HepG2 (cell line): ENCODE measurements around the gene TMEM145. TPM values are rescaled to one million over a fixed set of nuclear protein-coding genes. Genes with fewer than 3 reads are reported as not detected.

Experiments
- DMAP1 ChIP-seq: IDR thresholded peaks from 2 replicates; pipeline ENCODE4 v1.6.1; 2016
- GATAD2A ChIP-seq: IDR thresholded peaks from 2 replicates; pipeline ENCODE4 v1.6.1; 2016
- HOXD1 ChIP-seq: sonication (generic); formaldehyde crosslinking; IDR thresholded peaks from 2 replicates; pipeline ENCODE4 v1.5.0; 2020; ENCODE audit warnings: missing genetic modification reagents
- IKZF1 ChIP-seq: fragments of 450-650 bp; IDR thresholded peaks from 2 replicates; pipeline ENCODE4 v1.7.1; 2016
- ZFY ChIP-seq: sonication (generic); formaldehyde crosslinking; IDR thresholded peaks from 2 replicates; pipeline ENCODE4 v1.4.0; 2020; ENCODE audit warnings: missing genetic modification reagents
- ZNF136 ChIP-seq: sonication (generic); formaldehyde crosslinking; IDR thresholded peaks from 2 replicates; pipeline ENCODE4 v1.8.1; 2022; ENCODE audit warnings: low read depth, mild to moderate bottlenecking, moderate library complexity, missing genetic modification reagents
- ZNF34 ChIP-seq: sonication (generic); formaldehyde crosslinking; IDR thresholded peaks from 2 replicates; pipeline ENCODE4 v1.4.0; 2020; ENCODE audit warnings: mild to moderate bottlenecking, missing genetic modification reagents, borderline replicate concordance
- ZNF343 ChIP-seq: sonication (generic); formaldehyde crosslinking; IDR thresholded peaks from 2 replicates; pipeline ENCODE4 v1.4.0; 2020; ENCODE audit warnings: mild to moderate bottlenecking, missing genetic modification reagents
- ZNF768 ChIP-seq: sonication (generic); formaldehyde crosslinking; IDR thresholded peaks from 2 replicates; pipeline ENCODE4 v1.4.0; 2020; ENCODE audit warnings: missing genetic modification reagents
- polyA plus RNA-seq, 8 experiments: library from polyadenylated mRNA; depleted of rRNA in 3 of 8; stranded (reverse) in 7 of 8; unstranded in 1 of 8; fragments of >200 nt; fragmentation: Illumina TruSeq in 4 of 8; extraction: Trizol in 4 of 8; gene quantifications; 2 replicates each; pipeline versions ENCODE4 v1.2.1 to v1.2.3, GENCODE V29; 2011 to 2016; ENCODE audit warnings: low read depth in 4 of 8, missing spikeins in 1 of 8, mixed read lengths in 1 of 8; ENCODE audit not compliant: insufficient read depth in 1 of 8
- total RNA-seq, 5 experiments: library from RNA; depleted of rRNA; stranded (reverse); fragments of >200 nt; fragmentation: Illumina TruSeq; extraction: Trizol; gene quantifications; 2 replicates each; pipeline ENCODE4 v1.2.3, GENCODE V29; 2016; ENCODE audit warnings: low read depth in 1 of 5
- TF ChIP-seq, protein P1 (sequence below): sonication (generic); formaldehyde crosslinking; IDR thresholded peaks from 2 replicates; pipeline ENCODE4 v1.4.0; 2020; ENCODE audit warnings: mild to moderate bottlenecking, low read depth, missing genetic modification reagents
- TF ChIP-seq, protein P2 (sequence below): sonication (generic); formaldehyde crosslinking; IDR thresholded peaks from 2 replicates; pipeline ENCODE4 v1.9.0; 2021; ENCODE audit warnings: missing genetic modification reagents, borderline replicate concordance
- TF ChIP-seq, protein P3 (sequence below): IDR thresholded peaks from 2 replicates; pipeline ENCODE4 v1.6.1; 2018; ENCODE audit warnings: missing genetic modification reagents
- TF ChIP-seq, protein P4 (sequence below): sonication (generic); formaldehyde crosslinking; IDR thresholded peaks from 2 replicates; pipeline ENCODE4 v1.5.1; 2020; ENCODE audit warnings: mild to moderate bottlenecking, missing genetic modification reagents, moderate library complexity
- TF ChIP-seq, protein P5 (sequence below): sonication (generic); formaldehyde crosslinking; IDR thresholded peaks from 2 replicates; pipeline ENCODE4 v1.9.0; 2022; ENCODE audit warnings: missing genetic modification reagents, mild to moderate bottlenecking, borderline replicate concordance
- TF ChIP-seq, protein P6 (sequence below): sonication (generic); formaldehyde crosslinking; IDR thresholded peaks from 2 replicates; pipeline ENCODE4 v1.4.0; 2020; ENCODE audit warnings: mild to moderate bottlenecking, missing genetic modification reagents

The TMEM145 gene
- total and polyA plus RNA-seq, 2 of the 13 experiments (the other 11 are each of a cell fraction or from before 2014, with no cell fraction given) = 0.07 to 5.1 TPM

DNA sequence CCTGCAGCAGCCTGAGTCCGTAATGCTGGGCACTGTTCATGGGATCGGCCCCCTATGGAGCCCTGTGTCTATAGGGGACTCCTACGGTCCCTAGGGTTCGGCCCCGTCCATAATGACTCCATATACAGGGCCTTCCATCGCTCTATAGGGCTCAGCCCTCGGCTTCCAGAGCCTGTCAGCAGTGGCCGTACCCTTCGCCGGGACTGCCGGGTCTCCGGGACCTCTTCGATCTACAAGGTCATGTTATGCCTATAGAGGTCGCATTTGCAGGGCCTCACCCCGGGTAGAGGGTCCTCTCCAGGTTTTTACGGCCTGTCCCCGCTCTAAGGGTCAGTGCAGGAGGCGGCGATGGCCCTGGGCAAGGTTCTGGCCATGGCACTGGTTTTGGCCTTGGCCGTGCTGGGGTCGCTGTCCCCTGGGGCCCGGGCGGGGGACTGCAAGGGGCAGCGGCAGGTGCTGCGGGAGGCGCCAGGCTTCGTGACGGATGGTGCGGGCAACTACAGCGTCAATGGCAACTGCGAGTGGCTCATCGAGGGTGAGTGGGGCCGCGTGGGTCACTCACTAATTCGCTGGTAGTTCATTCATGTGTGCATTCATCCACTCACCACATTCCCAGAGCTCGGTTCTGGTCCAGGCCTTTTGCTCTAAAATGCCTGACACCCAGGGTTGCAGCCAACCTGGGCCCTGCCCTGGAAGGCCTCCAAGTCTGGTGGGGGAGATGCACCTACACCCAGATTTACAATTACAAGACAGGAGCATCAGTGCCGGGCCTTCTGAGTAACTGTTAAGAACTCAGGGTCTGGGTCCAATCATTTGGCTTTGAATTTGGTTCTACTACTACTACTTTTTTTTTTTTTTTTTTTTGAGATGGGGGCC lies 13.0 kb downstream of the TMEM145 start (continued):
- TF ChIP-seq ZNF136 (CRISPR knock-in tag) (no peak; the same call in 1 of the 2 replicates), DMAP1 (0 out of 2 replicates have a peak, but pooled peaks have one; percentile 12), IKZF1 (no peak), GATAD2A (CRISPR knock-in tag) (0 out of 2 replicates have a peak, but pooled peaks have one; percentile 11), ZFY (peak; percentile 59), ZNF768 (0 out of 2 replicates have a peak, but pooled peaks have one; percentile 24), ZNF34 (0 out of 2 replicates have a peak, but pooled peaks have one; percentile 44), HOXD1 (CRISPR knock-in tag) (0 out of 2 replicates have a peak, but pooled peaks have one; percentile 7), ZNF343 (CRISPR knock-in tag) (0 out of 2 replicates have a peak, but pooled peaks have one; percentile 48)
- TF ChIP-seq, protein P1, sequence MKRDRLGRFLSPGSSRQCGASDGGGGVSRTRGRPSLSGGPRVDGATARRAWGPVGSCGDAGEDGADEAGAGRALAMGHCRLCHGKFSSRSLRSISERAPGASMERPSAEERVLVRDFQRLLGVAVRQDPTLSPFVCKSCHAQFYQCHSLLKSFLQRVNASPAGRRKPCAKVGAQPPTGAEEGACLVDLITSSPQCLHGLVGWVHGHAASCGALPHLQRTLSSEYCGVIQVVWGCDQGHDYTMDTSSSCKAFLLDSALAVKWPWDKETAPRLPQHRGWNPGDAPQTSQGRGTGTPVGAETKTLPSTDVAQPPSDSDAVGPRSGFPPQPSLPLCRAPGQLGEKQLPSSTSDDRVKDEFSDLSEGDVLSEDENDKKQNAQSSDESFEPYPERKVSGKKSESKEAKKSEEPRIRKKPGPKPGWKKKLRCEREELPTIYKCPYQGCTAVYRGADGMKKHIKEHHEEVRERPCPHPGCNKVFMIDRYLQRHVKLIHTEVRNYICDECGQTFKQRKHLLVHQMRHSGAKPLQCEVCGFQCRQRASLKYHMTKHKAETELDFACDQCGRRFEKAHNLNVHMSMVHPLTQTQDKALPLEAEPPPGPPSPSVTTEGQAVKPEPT (CRISPR knock-in tag) = 0 out of 2 replicates have a peak, but pooled peaks have one; percentile 22
- TF ChIP-seq, protein P2, sequence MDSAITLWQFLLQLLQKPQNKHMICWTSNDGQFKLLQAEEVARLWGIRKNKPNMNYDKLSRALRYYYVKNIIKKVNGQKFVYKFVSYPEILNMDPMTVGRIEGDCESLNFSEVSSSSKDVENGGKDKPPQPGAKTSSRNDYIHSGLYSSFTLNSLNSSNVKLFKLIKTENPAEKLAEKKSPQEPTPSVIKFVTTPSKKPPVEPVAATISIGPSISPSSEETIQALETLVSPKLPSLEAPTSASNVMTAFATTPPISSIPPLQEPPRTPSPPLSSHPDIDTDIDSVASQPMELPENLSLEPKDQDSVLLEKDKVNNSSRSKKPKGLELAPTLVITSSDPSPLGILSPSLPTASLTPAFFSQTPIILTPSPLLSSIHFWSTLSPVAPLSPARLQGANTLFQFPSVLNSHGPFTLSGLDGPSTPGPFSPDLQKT (CRISPR knock-in tag) = 0 out of 2 replicates have a peak, but pooled peaks have one; percentile 17
- TF ChIP-seq, protein P3, sequence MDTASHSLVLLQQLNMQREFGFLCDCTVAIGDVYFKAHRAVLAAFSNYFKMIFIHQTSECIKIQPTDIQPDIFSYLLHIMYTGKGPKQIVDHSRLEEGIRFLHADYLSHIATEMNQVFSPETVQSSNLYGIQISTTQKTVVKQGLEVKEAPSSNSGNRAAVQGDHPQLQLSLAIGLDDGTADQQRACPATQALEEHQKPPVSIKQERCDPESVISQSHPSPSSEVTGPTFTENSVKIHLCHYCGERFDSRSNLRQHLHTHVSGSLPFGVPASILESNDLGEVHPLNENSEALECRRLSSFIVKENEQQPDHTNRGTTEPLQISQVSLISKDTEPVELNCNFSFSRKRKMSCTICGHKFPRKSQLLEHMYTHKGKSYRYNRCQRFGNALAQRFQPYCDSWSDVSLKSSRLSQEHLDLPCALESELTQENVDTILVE (CRISPR knock-in tag) = peak; percentile 58; the same call in 1 of the 2 replicates
- TF ChIP-seq, protein P4, sequence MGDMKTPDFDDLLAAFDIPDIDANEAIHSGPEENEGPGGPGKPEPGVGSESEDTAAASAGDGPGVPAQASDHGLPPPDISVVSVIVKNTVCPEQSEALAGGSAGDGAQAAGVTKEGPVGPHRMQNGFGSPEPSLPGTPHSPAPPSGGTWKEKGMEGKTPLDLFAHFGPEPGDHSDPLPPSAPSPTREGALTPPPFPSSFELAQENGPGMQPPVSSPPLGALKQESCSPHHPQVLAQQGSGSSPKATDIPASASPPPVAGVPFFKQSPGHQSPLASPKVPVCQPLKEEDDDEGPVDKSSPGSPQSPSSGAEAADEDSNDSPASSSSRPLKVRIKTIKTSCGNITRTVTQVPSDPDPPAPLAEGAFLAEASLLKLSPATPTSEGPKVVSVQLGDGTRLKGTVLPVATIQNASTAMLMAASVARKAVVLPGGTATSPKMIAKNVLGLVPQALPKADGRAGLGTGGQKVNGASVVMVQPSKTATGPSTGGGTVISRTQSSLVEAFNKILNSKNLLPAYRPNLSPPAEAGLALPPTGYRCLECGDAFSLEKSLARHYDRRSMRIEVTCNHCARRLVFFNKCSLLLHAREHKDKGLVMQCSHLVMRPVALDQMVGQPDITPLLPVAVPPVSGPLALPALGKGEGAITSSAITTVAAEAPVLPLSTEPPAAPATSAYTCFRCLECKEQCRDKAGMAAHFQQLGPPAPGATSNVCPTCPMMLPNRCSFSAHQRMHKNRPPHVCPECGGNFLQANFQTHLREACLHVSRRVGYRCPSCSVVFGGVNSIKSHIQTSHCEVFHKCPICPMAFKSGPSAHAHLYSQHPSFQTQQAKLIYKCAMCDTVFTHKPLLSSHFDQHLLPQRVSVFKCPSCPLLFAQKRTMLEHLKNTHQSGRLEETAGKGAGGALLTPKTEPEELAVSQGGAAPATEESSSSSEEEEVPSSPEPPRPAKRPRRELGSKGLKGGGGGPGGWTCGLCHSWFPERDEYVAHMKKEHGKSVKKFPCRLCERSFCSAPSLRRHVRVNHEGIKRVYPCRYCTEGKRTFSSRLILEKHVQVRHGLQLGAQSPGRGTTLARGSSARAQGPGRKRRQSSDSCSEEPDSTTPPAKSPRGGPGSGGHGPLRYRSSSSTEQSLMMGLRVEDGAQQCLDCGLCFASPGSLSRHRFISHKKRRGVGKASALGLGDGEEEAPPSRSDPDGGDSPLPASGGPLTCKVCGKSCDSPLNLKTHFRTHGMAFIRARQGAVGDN (CRISPR knock-in tag) = peak; percentile 64
- TF ChIP-seq, protein P5, sequence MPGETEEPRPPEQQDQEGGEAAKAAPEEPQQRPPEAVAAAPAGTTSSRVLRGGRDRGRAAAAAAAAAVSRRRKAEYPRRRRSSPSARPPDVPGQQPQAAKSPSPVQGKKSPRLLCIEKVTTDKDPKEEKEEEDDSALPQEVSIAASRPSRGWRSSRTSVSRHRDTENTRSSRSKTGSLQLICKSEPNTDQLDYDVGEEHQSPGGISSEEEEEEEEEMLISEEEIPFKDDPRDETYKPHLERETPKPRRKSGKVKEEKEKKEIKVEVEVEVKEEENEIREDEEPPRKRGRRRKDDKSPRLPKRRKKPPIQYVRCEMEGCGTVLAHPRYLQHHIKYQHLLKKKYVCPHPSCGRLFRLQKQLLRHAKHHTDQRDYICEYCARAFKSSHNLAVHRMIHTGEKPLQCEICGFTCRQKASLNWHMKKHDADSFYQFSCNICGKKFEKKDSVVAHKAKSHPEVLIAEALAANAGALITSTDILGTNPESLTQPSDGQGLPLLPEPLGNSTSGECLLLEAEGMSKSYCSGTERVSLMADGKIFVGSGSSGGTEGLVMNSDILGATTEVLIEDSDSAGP (CRISPR knock-in tag) = peak; percentile 42; the same call in 1 of the 2 replicates
- TF ChIP-seq, protein P6, sequence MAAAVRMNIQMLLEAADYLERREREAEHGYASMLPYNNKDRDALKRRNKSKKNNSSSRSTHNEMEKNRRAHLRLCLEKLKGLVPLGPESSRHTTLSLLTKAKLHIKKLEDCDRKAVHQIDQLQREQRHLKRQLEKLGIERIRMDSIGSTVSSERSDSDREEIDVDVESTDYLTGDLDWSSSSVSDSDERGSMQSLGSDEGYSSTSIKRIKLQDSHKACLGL (CRISPR knock-in tag) = peak; percentile 31; the same call in 1 of the 2 replicates
